DMS153 (cell line): Measurements from ENCODE around the gene FOXL3.
"Not testable (repeated sequence)": the region's sequence is repeated elsewhere in the genome, so short reads cannot be mapped to it uniquely, and the experiment has no call there.

Experiments used
- DNase-seq: peaks from one replicate; lab custom pipeline; 2025; lab: John Stamatoyannopoulos, UW

The FOXL3 gene

GRCh38 chr7:255038-255435 lies 34.9 kb upstream of the FOXL3 start:
- DNase-seq, result no peak

DNA sequence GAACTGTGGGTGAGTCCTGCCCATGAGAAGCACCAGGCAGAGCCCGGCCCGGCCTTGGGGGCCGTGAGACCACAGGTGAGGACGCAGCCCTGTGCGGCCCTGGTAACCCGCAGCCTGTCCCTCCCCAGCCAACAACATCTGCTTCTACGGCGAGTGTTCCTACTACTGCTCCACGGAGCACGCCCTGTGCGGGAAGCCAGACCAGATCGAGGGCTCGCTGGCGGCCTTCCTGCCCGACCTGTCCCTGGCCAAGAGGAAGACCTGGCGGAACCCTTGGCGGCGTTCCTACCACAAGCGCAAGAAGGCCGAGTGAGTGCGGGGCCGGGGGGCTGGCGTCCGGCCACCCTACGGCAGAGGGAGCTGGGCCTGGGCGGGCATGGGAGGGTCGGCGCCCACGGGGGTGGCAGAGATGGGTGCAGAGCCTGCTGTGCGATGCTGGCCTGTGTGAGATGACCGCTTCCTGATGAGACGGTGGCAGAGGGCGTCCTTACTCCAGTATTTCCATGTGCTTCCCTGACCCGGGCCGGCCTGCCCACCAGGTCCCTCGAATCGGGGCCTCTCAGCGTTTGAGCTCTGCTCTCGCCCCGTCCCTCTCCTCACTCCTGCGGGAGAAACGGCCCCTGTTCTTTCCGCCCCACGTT lies 34.1 kb upstream of the FOXL3 start:
- DNase-seq, result no peak

- DNase-seq, result no peak
Measured at GRCh38 chr7:256461-256940, 33.5 kb upstream of the FOXL3 start.

DNA sequence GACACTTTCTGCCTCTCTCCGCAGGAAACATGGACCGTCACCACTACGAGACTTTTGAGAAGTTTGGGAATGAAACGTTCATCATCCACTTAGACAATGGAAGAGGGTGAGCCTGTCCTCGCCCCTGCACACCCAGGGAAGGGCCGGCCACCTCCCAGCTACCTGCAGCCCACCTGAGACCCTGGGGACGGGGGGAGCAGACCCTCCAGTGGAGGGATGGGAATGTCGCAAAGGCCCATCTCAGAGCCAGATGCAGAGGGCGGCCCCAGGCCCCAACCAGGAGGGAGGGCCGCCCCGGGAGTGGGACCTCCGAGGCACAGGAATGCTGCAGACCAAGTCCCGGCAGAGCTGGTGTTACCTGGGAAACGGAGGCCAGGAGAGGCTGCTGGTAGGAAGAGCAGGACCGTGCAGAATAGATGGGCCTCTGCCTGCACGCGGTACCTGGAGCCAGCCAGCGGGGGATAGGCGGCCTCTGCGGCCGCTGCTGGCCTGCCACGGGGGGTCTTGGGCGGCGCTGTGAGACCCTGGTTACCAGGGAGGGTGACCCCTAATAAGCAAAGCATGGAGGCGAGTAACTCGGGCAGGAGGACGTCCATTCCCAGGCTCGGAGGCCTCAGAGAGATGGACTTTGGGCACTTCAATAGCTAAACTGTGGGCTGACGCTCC lies 32.9 kb upstream of the FOXL3 start:
- DNase-seq, result no peak

GRCh38 chr7:257647-257992 lies 32.4 kb upstream of the FOXL3 start:
- DNase-seq, result no peak

- no peak for DNase-seq
Measured at GRCh38 chr7:258476-259190, 31.3 kb upstream of the FOXL3 start.

DNA sequence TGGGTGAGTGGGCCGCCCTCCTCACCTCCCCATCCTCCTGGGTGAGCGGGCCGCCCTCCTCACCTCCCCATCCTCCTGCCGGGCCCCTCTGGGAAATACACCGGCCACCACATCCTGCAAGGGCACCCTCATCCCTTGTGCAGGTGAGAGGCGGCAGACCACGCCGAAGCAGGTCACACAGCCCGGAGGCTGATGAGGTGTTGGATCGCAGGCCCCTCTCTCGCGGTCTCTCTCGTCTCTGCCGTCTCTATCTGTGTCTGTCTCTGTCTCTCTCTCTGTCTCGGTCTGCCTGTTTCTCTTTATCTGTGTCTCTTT lies 30.8 kb upstream of the FOXL3 start:
- DNase-seq, result no peak

- DNase-seq, result no peak
Measured at GRCh38 chr7:259751-260405, 30.1 kb upstream of the FOXL3 start.

GRCh38 chr7:260441-261281 lies 29.3 kb upstream of the FOXL3 start:
- no peak for DNase-seq

- no peak for DNase-seq
Measured at GRCh38 chr7:261341-262250, 28.4 kb upstream of the FOXL3 start.

DNA sequence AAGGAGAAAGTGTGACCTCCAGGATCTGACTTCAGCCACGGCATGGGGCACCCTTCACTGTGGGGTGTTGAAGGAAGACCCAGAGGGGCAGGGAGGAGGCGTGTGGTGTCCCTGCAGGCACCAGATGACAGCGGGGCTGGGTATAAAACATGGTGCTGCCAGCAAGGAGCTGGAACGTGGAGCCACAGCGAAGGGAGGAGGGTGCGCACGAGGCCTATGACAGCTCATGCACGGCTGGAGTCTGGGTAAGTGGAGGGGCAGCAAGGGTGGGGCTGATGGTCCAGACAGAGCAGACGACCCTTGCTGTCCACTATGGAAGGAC lies 27.8 kb upstream of the FOXL3 start:
- no peak for DNase-seq

GRCh38 chr7:262631-263311 lies 27.2 kb upstream of the FOXL3 start:
- not testable (repeated sequence) for DNase-seq

DNA sequence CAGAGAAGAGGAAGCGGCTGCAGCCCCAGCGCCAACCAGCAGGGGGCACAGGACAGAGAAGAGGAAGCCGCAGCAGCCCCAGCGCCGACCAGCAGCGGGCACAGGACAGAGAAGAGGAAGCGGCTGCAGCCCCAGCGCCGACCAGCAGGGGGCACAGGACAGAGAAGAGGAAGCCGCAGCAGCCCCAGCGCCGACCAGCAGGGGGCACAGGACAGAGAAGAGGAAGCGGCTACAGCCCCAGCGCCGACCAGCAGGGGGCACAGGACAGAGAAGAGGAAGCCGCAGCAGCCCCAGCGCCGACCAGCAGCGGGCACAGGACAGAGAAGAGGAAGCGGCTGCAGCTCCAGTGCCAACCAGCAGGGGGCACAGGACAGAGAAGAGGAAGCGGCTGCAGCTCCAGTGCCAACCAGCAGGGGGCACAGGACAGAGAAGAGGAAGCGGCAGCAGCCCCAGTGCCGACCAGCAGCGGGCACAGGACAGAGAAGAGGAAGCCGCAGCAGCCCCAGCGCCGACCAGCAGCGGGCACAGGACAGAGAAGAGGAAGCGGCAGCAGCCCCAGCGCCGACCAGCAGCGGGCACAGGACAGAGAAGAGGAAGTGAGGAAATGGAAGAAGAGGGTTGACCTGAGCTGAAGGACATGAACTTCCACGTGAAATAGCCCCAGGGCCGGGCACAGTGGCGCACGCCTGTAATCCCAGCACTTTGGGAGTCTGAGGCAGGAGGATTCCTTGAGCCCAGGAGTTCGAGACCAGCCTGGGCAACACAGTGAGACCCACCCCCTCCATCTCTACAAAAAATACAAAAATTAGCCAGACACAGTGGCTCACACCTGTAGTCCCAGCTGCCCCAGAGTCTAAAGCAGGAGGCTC lies 26.3 kb upstream of the FOXL3 start:
- DNase-seq, result not testable (repeated sequence)

- DNase-seq, result peak; percentile 62
Measured at GRCh38 chr7:264541-265191, 25.3 kb upstream of the FOXL3 start.

DNA sequence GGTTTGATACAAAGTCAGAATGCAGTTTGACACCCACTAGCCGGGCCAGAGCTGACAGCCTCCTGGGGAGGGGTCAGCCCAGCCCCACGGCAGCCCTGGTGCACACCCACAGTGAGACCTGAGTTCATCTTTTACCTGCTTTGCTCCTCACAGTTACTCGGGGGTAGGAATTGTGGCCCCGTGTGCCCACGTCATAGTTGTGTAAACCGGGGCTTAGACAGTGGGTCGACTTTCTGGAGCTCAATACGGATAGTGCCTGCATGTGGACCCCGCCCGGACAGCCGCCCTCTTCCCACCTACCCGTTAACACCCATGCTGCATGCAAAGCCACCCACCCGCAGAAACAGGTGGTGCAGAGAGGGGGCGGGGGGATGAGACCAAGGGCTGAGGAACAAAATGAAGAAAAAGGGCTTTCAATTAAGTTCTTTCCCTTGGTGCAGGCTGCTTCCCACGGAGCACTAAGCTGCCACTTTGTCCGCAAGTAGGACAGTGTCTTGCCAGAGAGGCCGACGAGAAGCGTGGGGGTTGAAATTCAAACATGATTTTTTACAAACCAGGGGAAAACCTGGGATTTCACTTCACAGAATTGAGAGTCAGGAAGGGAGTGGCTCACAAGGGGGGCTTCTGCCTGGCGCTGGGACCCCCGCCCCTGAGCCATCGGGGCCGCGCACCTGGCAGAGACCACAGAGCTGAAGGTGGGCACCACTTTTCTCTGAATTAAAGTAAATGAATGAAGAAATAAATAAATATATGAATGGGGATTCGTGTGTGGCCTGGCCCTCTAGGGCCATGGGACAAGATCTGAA lies 24.6 kb upstream of the FOXL3 start:
- no peak for DNase-seq

- no peak for DNase-seq
Measured at GRCh38 chr7:265998-266850, 23.7 kb upstream of the FOXL3 start.
